Kidney epithelial cell (primary cell): ENCODE data around the gene CDH13. TPM values are rescaled to one million over a fixed set of nuclear protein-coding genes. Genes with fewer than 3 reads are reported as not detected.
A peak's percentile ranks its signal among the peaks of the same experiment; 100 is the strongest.

Experiments
- DNase-seq: peaks from one replicate; pipeline ENCODE4 v3.0.0-alpha.2; 2010; ENCODE audit warnings: low read depth
- H3K27me3 ChIP-seq: 2 replicates; pipeline ENCODE4 v1.6.0; 2011; ENCODE audit warnings: low read length; ENCODE audit not compliant: control insufficient read depth, insufficient read depth
- H3K36me3 ChIP-seq: 2 replicates; pipeline ENCODE4 v1.5.1; 2011; ENCODE audit warnings: low read length; ENCODE audit not compliant: control insufficient read depth, insufficient read depth
- H3K4me3 ChIP-seq: 2 replicates; pipeline ENCODE4 v1.5.1; 2011; ENCODE audit warnings: low read depth, mild to moderate bottlenecking, control low read depth, low read length
- total RNA-seq: library from RNA; depleted of rRNA; stranded (reverse); fragments of >200 nt; gene quantifications from 2 replicates; pipeline ENCODE4 v1.2.3, GENCODE V29; 2015
- TF ChIP-seq, protein P1 (sequence below): IDR thresholded peaks from 2 replicates; pipeline ENCODE4 v1.5.1; 2011; ENCODE audit warnings: mild to moderate bottlenecking, moderate library complexity, low read length, control low read depth, inconsistent platforms; ENCODE audit not compliant: insufficient read depth, poor library complexity, severe bottlenecking

Gene CDH13
- total RNA-seq, 1 donor from 2014 or later: 32.8 TPM

DNA sequence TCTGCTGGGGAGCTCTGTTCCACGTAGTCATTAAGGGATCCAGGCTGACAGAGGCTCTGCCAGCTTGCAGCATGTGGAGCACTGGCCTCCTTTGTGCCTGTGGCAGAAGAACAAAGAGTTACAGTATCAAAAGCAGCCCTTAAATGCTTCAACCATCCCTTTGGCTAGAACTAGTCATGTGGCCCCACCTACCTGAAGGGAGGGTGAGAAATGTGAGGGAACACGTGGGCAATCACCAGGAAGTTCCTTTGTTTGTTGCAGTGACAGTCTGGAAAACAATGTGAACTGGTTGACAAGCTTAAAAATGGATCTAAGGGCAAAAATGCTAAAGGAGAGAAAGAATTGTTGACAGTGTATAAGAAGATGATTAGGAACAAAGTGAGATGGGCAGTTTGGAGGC, 890.6 kb downstream of the CDH13 start:
- no peaks in the 10 kb centered on the region for H3K27me3 ChIP-seq
- TF ChIP-seq, protein P1, sequence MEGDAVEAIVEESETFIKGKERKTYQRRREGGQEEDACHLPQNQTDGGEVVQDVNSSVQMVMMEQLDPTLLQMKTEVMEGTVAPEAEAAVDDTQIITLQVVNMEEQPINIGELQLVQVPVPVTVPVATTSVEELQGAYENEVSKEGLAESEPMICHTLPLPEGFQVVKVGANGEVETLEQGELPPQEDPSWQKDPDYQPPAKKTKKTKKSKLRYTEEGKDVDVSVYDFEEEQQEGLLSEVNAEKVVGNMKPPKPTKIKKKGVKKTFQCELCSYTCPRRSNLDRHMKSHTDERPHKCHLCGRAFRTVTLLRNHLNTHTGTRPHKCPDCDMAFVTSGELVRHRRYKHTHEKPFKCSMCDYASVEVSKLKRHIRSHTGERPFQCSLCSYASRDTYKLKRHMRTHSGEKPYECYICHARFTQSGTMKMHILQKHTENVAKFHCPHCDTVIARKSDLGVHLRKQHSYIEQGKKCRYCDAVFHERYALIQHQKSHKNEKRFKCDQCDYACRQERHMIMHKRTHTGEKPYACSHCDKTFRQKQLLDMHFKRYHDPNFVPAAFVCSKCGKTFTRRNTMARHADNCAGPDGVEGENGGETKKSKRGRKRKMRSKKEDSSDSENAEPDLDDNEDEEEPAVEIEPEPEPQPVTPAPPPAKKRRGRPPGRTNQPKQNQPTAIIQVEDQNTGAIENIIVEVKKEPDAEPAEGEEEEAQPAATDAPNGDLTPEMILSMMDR: no peak
- DNase-seq: no peak
- no peak overlapping the region for H3K4me3 ChIP-seq
- no peaks in the 10 kb centered on the region for H3K36me3 ChIP-seq

DNA sequence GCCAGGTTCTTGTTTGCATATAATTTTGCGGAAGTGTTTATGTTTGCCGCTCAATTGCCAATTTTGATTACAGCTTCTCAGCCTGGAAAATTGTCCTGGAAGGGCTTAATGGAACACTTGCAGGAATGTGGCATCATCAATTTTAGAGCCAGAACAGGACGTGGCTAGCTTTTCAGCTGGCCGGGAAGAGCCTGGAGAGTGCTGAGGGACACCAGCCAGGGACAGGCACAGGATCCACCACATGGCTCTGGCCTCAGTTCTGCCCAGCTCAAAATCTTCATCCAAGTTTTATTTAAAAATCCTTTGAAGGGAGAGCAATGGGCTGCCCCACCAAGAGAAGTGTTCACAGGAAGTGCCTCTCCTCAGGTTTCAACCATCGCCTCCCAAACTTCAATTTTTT, 893.8 kb downstream of the CDH13 start:
- no peak for DNase-seq
- H3K36me3 ChIP-seq: no peaks in the 10 kb centered on the region
- TF ChIP-seq, protein P1: no peak
- H3K4me3 ChIP-seq: no peak overlapping the region
- no peaks in the 10 kb centered on the region for H3K27me3 ChIP-seq

DNA sequence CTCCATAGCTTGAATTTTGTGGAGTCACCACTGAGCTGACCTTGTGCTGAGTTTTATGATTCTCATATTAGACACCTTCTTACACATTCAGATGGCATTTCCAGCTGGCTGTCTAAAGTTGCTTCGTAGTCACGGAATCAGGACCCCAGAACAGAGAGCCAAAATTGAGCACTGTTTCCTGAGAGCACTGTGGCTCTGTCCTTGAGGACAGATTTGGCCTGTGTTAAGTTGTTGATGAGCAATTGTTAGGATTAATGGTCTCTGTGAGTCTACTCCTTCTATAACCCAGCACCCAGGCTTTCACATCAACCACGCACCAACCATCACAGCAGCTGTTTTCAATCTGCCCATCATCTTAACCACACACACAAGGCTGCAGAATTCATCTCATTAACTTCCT, 903.5 kb downstream of the CDH13 start:
- no peak for DNase-seq
- H3K27me3 ChIP-seq: no peaks in the 10 kb centered on the region
- H3K4me3 ChIP-seq: no peak overlapping the region
- no peaks in the 10 kb centered on the region for H3K36me3 ChIP-seq
- TF ChIP-seq, protein P1: no peak

DNA sequence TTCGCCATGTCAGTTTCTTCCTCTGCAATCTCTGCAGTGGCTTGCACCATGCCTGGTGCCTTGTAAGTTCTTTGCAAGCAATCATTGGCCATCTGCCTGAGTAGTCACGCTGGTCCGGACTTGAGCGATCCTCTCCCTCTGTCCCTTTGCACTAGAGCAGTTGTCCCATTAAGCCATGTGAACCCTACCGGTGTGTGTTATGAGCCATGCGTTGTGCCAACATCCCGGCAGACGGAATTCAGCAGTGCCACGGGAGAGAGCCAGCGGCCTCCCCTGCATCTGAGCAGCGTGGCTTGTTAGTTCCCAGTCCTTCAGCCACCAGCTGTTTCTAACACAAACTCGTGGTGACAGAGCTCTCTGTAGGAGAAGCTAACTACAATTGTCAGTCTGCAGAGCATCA, 905.9 kb downstream of the CDH13 start:
- H3K36me3 ChIP-seq: no peaks in the 10 kb centered on the region
- TF ChIP-seq, protein P1: no peak
- H3K4me3 ChIP-seq: no peak overlapping the region
- no peak for DNase-seq
- no peaks in the 10 kb centered on the region for H3K27me3 ChIP-seq

DNA sequence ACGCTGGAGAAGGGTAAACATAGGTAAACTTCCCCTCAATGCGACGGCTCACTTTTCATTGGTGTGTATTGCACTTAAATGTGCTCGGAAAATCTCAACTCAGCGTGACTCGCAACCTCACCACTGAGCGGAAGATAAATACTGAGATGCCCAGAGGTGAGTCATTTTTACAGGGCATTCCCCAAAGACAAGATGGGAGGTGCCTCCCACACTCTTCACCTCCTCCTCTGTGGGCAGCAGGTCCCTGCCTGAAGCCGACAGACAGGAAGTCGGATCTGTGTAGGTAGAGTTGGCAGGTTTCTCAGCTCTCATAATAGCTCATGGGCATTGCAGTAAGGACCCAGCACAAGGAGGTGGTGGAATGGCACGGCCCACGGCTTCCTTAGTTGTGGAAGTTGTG, 906.4 kb downstream of the CDH13 start:
- Histone ChIP-seq H3K4me3 (no peak overlapping the region), H3K27me3 (no peaks in the 10 kb centered on the region), H3K36me3 (no peaks in the 10 kb centered on the region)
- DNase-seq: peak; percentile 78
- TF ChIP-seq, protein P1: no peak

DNA sequence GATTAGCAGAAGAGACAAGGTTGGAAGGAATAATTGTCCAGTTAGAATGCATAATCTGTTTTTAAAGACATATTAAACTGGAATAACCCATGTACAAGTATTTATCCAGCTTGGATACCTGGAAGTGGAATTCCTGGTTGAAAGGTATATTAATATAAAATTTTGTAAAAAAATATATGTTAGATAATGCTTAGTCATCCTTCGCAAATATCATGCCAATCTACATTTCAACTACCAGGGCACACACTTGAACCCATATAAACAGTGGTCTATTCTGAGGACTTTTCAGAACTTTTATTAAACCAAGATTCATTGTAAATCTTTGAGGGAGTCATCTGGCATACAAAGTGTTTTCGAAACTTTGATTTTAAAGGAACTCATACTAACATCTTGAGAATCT, 911.9 kb downstream of the CDH13 start:
- Histone ChIP-seq H3K36me3 (no peaks in the 10 kb centered on the region), H3K4me3 (no peak overlapping the region), H3K27me3 (no peaks in the 10 kb centered on the region)
- no peak for DNase-seq
- TF ChIP-seq, protein P1: no peak
